GM18511 (cell line): Measurements from ENCODE around the gene NARF.
"Not testable (repeated sequence)": the region's sequence is repeated elsewhere in the genome, so short reads cannot be mapped to it uniquely, and the experiment has no call there.

Experiments used
- ATAC-seq: cut with Tn5 transposase; IDR thresholded peaks from one replicate; pipeline ENCODE4 v1.9.1; 2021; ENCODE audit warnings: mild to moderate bottlenecking, moderate library complexity; ENCODE audit not compliant: unreplicated experiment

The NARF gene

DNA sequence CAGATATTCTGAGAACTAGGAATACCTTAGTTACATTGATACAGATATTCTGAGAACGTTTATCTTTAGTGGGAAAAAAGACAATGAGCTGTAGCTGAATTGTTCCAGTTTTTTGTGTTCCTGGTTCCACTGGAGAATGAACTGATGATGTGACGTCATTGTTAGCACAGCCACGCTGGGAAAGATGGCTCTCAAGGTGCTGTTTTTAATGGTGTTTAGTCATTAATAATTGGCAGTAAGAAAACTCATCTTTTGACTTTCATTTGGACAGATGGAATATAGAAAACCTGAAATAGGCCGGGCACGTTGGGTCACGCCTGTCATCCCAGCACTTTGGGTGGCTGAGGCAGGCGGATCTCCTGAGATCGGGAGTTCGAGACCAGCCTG, 71.4 kb downstream of the NARF start:
- ATAC-seq, result no peak

DNA sequence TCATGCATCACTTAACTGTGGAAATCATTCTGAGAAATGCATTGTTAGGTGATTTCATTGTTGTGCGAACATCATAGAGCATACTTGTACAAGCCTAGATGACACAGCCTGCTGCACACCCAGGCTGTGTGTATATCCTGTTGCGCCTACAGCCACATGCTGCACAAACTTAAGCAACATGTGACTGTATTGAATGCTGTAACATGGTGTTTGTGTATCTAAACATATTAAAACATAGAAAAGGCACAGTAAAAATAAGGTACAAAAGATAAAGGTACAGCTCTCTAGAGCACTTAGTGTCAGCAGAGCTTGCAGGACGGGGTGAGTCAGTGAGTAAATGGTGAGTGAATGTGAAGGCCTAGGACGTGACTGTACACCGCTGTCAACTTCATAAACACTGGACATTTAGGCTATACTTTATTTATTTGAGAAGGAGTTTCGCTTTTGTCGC, 72.9 kb downstream of the NARF start:
- no peak for ATAC-seq

DNA sequence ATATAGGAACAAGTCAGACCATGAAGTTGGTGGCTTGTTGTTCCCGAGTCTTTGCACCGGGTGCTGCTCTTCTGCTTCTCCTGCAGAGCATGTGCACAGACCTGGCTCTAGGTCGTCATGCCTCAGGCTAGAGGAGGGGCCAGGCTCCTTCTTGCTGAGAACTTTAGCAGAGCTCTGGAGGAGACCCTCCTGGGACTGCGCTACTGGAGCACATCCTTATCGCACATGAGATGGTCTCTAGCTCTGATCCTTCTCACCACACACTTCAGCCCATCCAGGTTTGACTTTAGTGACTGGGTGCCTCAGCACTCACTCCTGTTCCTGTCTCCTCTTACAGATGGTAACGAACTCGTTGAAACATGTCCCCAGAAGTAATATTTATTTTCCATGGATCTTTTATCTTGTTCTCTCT, 75.9 kb downstream of the NARF start:
- no peak for ATAC-seq

DNA sequence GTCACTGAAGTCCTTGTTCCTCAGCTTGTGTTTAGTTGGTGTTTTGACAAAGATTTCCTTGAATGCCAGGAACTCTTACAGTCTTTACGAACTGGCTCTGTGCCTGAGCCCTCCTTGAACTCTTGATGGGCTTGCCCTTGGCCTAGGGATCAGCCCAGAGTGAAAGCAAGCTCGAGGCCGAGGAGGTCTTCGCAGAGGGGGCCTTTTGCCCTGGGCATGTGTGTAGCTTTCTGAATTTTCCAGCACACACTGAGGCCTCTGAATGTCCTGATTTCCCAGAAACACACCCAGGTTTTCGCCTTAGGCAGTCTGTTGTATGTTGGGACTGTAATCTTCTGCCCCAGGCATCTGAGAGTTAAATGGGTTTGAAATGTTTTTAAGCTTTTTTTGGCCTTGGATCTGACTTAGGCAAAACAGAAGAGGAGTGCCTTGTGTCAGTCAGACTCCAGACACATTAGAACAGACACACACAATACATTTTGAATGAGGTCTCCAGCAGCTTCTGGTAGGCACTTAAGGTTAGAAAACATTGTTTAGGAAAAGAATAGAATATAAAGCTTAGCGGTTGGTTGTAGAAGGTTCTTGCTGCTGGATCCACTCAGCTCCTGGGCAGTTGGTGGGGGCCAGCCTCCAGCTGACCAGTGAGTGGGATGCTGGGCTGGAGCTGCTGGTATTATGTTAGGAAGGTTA, 78.1 kb downstream of the NARF start:
- ATAC-seq, result no peak

DNA sequence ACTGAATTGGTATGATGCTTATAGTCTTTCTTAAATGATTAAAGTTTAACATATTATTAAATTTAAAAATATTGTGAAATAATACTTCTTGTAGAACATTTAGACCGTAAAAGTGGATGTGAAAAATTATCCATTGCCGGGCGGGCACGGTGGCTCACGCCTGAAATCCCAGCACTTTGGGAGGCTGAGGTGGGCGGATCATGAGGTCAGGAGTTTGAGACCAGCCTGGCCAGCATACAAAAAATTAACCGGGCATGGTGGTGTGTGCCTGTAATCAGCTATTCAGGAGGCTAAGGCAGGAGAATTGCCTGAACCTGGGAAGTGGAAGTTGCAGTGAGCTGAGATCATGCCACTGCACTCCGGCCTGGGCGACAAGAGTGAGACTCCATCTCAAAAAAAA, 78.7 kb downstream of the NARF start:
- not testable (repeated sequence) for ATAC-seq

DNA sequence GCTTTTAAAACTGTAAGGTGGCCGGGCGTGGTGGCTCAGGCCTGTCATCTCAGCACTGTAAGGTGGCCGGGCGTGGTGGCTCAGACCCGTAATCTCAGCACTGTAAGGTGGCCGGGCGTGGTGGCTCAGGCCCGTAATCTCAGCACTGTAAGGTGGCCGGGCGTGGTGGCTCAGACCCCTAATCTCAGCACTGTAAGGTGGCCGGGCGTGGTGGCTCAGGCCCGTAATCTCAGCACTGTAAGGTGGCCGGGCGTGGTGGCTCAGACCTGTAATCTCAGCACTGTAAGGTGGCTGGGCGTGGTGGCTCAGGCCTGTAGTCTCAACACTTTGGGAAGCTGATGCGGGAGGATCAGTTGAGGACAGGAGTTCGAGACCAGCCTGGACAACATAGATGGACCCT, 80.5 kb downstream of the NARF start:
- ATAC-seq, result not testable (repeated sequence)
